Measurements from ENCODE around the gene ATP11C. TPM values are rescaled to one million over a fixed set of nuclear protein-coding genes. Genes with fewer than 3 reads are reported as not detected.

Gene ATP11C
- total and polyA plus RNA-seq, 10 of the 15 experiments (the other 5 are each of a cell fraction or from before 2014, with no cell fraction given), result 16.2 to 44.0 (median 24.8) TPM

DNA sequence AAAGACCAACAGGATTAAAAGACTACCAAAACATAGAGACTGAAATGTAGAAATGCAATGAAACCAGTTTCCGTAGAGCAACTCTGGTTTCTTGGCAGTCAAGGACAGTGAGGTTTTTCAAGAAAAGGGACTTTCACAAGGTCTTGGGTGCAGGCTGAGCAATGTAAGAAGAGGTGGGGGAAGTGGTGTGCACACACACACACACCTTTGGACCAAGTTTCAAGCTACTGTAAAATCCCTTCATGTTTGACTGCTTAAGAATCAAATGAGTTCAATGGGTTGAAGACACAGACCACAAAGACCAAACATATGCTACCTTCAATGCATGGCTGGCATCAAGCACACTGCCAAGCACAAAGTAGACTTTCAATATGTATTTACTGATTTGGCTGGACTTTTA is 207.1 kb downstream of the ATP11C start:
- no peak overlapping the region for H3K4me3 ChIP-seq
- no peaks in the 10 kb centered on the region for H3K4me1 ChIP-seq (ENCODE audit: control insufficient read depth, insufficient read depth, low read length)
- no peaks in the 10 kb centered on the region for H4K20me1 ChIP-seq (ENCODE audit: control insufficient read depth, insufficient read depth)
- no peak overlapping the region for H2AFZ ChIP-seq (ENCODE audit: control insufficient read depth, low read depth, low read length)
- no peak overlapping the region for H3K9ac ChIP-seq (ENCODE audit: control insufficient read depth, insufficient read depth, low read length)
- ChIA-PET CTCF (no interaction called here), POLR2A (interaction anchor here (1.0 kb wide), 1 partner anchor 14 kb away, joined by 3 read pairs; no protein-coding TSS in a partner anchor), SMC1A (ENCODE audit: uncharacterized antibody, unreplicated experiment) (interaction anchor here (1.0 to 1.8 kb wide), 3 partner anchors 14 to 204 kb away, joined by 3 to 6 read pairs (median 3); no protein-coding TSS in a partner anchor), RAD21 (ENCODE audit: unreplicated experiment) (no interaction called here)
- ATAC-seq, result peak; percentile 98
- peak; percentile 64 for DNase-seq (ENCODE audit: low read depth, low spot score)
- no peak overlapping the region for H3K27ac ChIP-seq (ENCODE audit: control insufficient read depth, insufficient read depth)
- intact Hi-C loops (cut with micrococcal nuclease; ENCODE audit: unreplicated experiment), result loop anchor here (5.0 kb wide), 1 partner anchor 207 kb away; the partner anchor contains the start of gene ATP11C
- no peaks in the 10 kb centered on the region for H3K9me3 ChIP-seq (replicated peaks; ENCODE audit: control insufficient read depth, insufficient read depth, low read length)
- in situ Hi-C loops (cut with MboI), result no loop called here
- 40% methylated on average over 1 of the region's 1 CpG for WGBS (ENCODE audit: insufficient coverage, insufficient replicate concordance, low lambda C conversion rate, missing lambda C conversion rate)
- BruUV-seq (replicated peaks), result no TSS peak
- H3K27me3 ChIP-seq (replicated peaks in 1 of 2; ENCODE audit: control insufficient read depth in 2 of 2, insufficient read depth in 2 of 2, low read length in 1 of 2), result no peaks in the 10 kb centered on the region
- TF ChIP-seq IKZF2 (IDR thresholded peaks at IDR 0.05) (peak in 1 of 2 experiments; percentile 36; a peak in 1 of 4 replicates), RUNX3 (IDR thresholded peaks at IDR 0.05; ENCODE audit: low read length) (peak; percentile 59), NR2F1 (conservative IDR thresholded peaks at IDR 0.05) (peak; percentile 45; the same call in 1 of the 2 replicates), ZNF622 (IDR thresholded peaks at IDR 0.05) (no peak), BHLHE40 (IDR thresholded peaks at IDR 0.05; ENCODE audit: borderline replicate concordance in 1 of 2, low read depth in 2 of 2, low read length in 1 of 2) (peak in 1 of 2 experiments; percentile 35; a peak in 1 of 4 replicates), ATF7 (IDR thresholded peaks at IDR 0.05; ENCODE audit: low read depth) (no peak), CBX3 (IDR thresholded peaks at IDR 0.05; ENCODE audit: borderline replicate concordance, low read depth) (no peak), ESRRA (IDR thresholded peaks at IDR 0.05; ENCODE audit: low read length) (no peak)
- TF ChIP-seq, protein P1, sequence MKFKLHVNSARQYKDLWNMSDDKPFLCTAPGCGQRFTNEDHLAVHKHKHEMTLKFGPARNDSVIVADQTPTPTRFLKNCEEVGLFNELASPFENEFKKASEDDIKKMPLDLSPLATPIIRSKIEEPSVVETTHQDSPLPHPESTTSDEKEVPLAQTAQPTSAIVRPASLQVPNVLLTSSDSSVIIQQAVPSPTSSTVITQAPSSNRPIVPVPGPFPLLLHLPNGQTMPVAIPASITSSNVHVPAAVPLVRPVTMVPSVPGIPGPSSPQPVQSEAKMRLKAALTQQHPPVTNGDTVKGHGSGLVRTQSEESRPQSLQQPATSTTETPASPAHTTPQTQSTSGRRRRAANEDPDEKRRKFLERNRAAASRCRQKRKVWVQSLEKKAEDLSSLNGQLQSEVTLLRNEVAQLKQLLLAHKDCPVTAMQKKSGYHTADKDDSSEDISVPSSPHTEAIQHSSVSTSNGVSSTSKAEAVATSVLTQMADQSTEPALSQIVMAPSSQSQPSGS (IDR thresholded peaks at IDR 0.05; ENCODE audit: low read length), result no peak
- TF ChIP-seq, protein P2, sequence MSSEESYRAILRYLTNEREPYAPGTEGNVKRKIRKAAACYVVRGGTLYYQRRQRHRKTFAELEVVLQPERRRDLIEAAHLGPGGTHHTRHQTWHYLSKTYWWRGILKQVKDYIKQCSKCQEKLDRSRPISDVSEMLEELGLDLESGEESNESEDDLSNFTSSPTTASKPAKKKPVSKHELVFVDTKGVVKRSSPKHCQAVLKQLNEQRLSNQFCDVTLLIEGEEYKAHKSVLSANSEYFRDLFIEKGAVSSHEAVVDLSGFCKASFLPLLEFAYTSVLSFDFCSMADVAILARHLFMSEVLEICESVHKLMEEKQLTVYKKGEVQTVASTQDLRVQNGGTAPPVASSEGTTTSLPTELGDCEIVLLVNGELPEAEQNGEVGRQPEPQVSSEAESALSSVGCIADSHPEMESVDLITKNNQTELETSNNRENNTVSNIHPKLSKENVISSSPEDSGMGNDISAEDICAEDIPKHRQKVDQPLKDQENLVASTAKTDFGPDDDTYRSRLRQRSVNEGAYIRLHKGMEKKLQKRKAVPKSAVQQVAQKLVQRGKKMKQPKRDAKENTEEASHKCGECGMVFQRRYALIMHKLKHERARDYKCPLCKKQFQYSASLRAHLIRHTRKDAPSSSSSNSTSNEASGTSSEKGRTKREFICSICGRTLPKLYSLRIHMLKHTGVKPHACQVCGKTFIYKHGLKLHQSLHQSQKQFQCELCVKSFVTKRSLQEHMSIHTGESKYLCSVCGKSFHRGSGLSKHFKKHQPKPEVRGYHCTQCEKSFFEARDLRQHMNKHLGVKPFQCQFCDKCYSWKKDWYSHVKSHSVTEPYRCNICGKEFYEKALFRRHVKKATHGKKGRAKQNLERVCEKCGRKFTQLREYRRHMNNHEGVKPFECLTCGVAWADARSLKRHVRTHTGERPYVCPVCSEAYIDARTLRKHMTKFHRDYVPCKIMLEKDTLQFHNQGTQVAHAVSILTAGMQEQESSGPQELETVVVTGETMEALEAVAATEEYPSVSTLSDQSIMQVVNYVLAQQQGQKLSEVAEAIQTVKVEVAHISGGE (CRISPR knock-in tag; IDR thresholded peaks at IDR 0.05), result no peak
- TF ChIP-seq, protein P3, sequence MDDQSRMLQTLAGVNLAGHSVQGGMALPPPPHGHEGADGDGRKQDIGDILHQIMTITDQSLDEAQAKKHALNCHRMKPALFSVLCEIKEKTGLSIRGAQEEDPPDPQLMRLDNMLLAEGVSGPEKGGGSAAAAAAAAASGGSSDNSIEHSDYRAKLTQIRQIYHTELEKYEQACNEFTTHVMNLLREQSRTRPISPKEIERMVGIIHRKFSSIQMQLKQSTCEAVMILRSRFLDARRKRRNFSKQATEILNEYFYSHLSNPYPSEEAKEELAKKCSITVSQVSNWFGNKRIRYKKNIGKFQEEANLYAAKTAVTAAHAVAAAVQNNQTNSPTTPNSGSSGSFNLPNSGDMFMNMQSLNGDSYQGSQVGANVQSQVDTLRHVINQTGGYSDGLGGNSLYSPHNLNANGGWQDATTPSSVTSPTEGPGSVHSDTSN (IDR thresholded peaks at IDR 0.05; ENCODE audit: insufficient replicate concordance, low read depth, low read length), result no peak
- H3K4me2 ChIP-seq (ENCODE audit: control insufficient read depth, insufficient read depth), result no peak overlapping the region
- no peaks in the 10 kb centered on the region for H3K79me2 ChIP-seq (ENCODE audit: control insufficient read depth, insufficient read depth, low read length)
- no peaks in the 10 kb centered on the region for H3K36me3 ChIP-seq (ENCODE audit: control insufficient read depth in 2 of 2, insufficient read depth in 2 of 2, low read length in 1 of 2)
- FAIRE-seq, result peak; percentile 56
